CD14-positive monocyte (primary cell): ENCODE results near the gene SLC6A12. TPM values are rescaled to one million over a fixed set of nuclear protein-coding genes. Genes with fewer than 3 reads are reported as not detected.
A peak's percentile ranks its signal among the peaks of the same experiment; 100 is the strongest.

ENCODE experiments used
- DNase-seq, 3 donors: peaks; one replicate each; pipeline ENCODE4 v3.0.0-alpha.2; 2011 to 2022
- H2AFZ ChIP-seq: 2 replicates; pipeline ENCODE4 v1.6.0; 2012; ENCODE audit warnings: mild to moderate bottlenecking, low read depth, low read length, inconsistent platforms; ENCODE audit not compliant: insufficient read depth, poor library complexity, severe bottlenecking
- H3K27ac ChIP-seq, 2 donors: 1 replicate in 1 of 2; 2 replicates in 1 of 2; pipeline ENCODE4 v1.5.1; 2012 to 2013; ENCODE audit warnings: low read length in 2 of 2, control low read depth in 1 of 2, inconsistent platforms in 1 of 2, low read depth in 1 of 2, mild to moderate bottlenecking in 1 of 2
- H3K27me3 ChIP-seq, 2 donors: one replicate each; pipeline versions ENCODE4 v1.6.0 to v1.6.1; 2011 to 2013; ENCODE audit warnings: low read length in 2 of 2; ENCODE audit not compliant: control insufficient read depth in 2 of 2, insufficient read depth in 2 of 2
- H3K36me3 ChIP-seq, 2 donors: replicated peaks in 1 of 2; 1 replicate in 1 of 2; 2 replicates in 1 of 2; pipeline versions ENCODE4 v1.5.1 to v1.6.1; 2012 to 2013; ENCODE audit warnings: low read length in 2 of 2, control low read depth in 1 of 2, inconsistent platforms in 1 of 2, mild to moderate bottlenecking in 1 of 2; ENCODE audit not compliant: insufficient read depth in 2 of 2, control insufficient read depth in 1 of 2
- H3K4me1 ChIP-seq, 2 donors: 1 replicate in 1 of 2; 2 replicates in 1 of 2; pipeline versions ENCODE4 v1.5.1 to v1.6.1; 2012 to 2013; ENCODE audit warnings: low read length in 2 of 2, control low read depth in 1 of 2, inconsistent platforms in 1 of 2, mild to moderate bottlenecking in 1 of 2, moderate library complexity in 1 of 2; ENCODE audit not compliant: insufficient read depth in 2 of 2, control insufficient read depth in 1 of 2
- H3K4me2 ChIP-seq: replicated peaks from 2 replicates; pipeline ENCODE3; 2012; ENCODE audit warnings: low read length, moderate library complexity, mild to moderate bottlenecking; ENCODE audit not compliant: poor library complexity, severe bottlenecking; ENCODE audit errors: extremely low read depth
- H3K4me3 ChIP-seq, 3 experiments: fragments of 200-600 bp in 1 of 3; sonication (generic) in 1 of 3; replicated peaks in 1 of 3; 1 replicate in 2 of 3; 2 replicates in 1 of 3; pipeline ENCODE4 v1.5.1; 2011 to 2013; ENCODE audit warnings: low read length in 3 of 3, mild to moderate bottlenecking in 3 of 3, control low read depth in 2 of 3, low read depth in 2 of 3, inconsistent platforms in 1 of 3, moderate library complexity in 1 of 3
- H3K79me2 ChIP-seq: 2 replicates; pipeline ENCODE4 v1.6.0; 2012; ENCODE audit warnings: mild to moderate bottlenecking, control low read depth, inconsistent platforms, low read length, moderate library complexity; ENCODE audit not compliant: insufficient read depth
- H3K9ac ChIP-seq: 2 replicates; pipeline ENCODE4 v1.6.0; 2017; ENCODE audit warnings: low read length, mild to moderate bottlenecking; ENCODE audit not compliant: insufficient read depth, poor library complexity, severe bottlenecking
- H3K9me3 ChIP-seq, 2 donors: replicated peaks in 1 of 2; 1 replicate in 1 of 2; 2 replicates in 1 of 2; pipeline versions ENCODE4 v1.5.1 to v1.6.1; 2012 to 2013; ENCODE audit warnings: low read length in 2 of 2, control low read depth in 1 of 2; ENCODE audit not compliant: control insufficient read depth in 1 of 2, insufficient read depth in 1 of 2
- H4K20me1 ChIP-seq: 2 replicates; pipeline ENCODE4 v1.6.0; 2012; ENCODE audit warnings: mild to moderate bottlenecking, low read length, control low read depth, moderate library complexity; ENCODE audit not compliant: insufficient read depth
- H3K27ac Mint-ChIP-seq, 7 donors: one replicate each; pipeline ENCODE4 v1.8.0; 2020; ENCODE audit warnings: mild to moderate bottlenecking in 7 of 7, mixed read lengths in 7 of 7, moderate library complexity in 6 of 7, inconsistent platforms in 2 of 7
- H3K27me3 Mint-ChIP-seq, 3 donors: one replicate each; pipeline ENCODE4 v1.8.0; 2021 to 2022; ENCODE audit warnings: low read depth in 3 of 3, mild to moderate bottlenecking in 3 of 3, mixed read lengths in 3 of 3, moderate library complexity in 3 of 3, inconsistent platforms in 1 of 3
- H3K36me3 Mint-ChIP-seq, 2 donors: one replicate each; pipeline ENCODE4 v1.8.0; 2020; ENCODE audit warnings: mixed read lengths in 2 of 2, inconsistent platforms in 1 of 2, mild to moderate bottlenecking in 1 of 2
- H3K4me1 Mint-ChIP-seq: one replicate; pipeline ENCODE4 v1.8.0; 2020; ENCODE audit warnings: mild to moderate bottlenecking, mixed read lengths
- H3K4me3 Mint-ChIP-seq, 2 donors: one replicate each; pipeline ENCODE4 v1.8.0; 2020; ENCODE audit warnings: mild to moderate bottlenecking in 2 of 2, mixed read lengths in 2 of 2, moderate library complexity in 1 of 2
- H3K9me3 Mint-ChIP-seq, 7 donors: one replicate each; pipeline ENCODE4 v1.8.0; 2020 to 2022; ENCODE audit warnings: mixed read lengths in 7 of 7, mild to moderate bottlenecking in 6 of 7, moderate library complexity in 6 of 7, inconsistent platforms in 2 of 7
- WGBS: methylation state at CpG from one replicate; pipeline ENCODE4 v1.1.5; 2013; ENCODE audit warnings: missing lambda C conversion rate; ENCODE audit not compliant: insufficient coverage; 5-methylcytosine and 5-hydroxymethylcytosine counted together
- intact Hi-C, 2 donors: fragments of 100-400 bp; cut with micrococcal nuclease; formaldehyde crosslinking; loops; one replicate each; pipeline versions ENCODE4 v1.15.0 to v1.15.1; 2023
- polyA plus RNA-seq, 3 donors: library from polyadenylated mRNA; depleted of rRNA in 1 of 3; unstranded in 2 of 3; stranded (reverse) in 1 of 3; fragments of 300-500 nt in 2 of 3; fragments of >200 nt in 1 of 3; fragmentation: Illumina TruSeq in 2 of 3; gene quantifications; 1 replicate in 2 of 3; 2 replicates in 1 of 3; pipeline ENCODE4 v1.2.3, GENCODE V29; 2012 to 2021
- TF ChIP-seq, protein P1 (sequence below): fragments of 200-600 bp; IDR thresholded peaks from one replicate; pipeline ENCODE4 v1.8.0; 2022; ENCODE audit warnings: antibody characterized with exemption, mild to moderate bottlenecking

The SLC6A12 gene
- polyA plus RNA-seq, 3 donors: 5.7 to 8.3 (median 8.0) TPM

DNA sequence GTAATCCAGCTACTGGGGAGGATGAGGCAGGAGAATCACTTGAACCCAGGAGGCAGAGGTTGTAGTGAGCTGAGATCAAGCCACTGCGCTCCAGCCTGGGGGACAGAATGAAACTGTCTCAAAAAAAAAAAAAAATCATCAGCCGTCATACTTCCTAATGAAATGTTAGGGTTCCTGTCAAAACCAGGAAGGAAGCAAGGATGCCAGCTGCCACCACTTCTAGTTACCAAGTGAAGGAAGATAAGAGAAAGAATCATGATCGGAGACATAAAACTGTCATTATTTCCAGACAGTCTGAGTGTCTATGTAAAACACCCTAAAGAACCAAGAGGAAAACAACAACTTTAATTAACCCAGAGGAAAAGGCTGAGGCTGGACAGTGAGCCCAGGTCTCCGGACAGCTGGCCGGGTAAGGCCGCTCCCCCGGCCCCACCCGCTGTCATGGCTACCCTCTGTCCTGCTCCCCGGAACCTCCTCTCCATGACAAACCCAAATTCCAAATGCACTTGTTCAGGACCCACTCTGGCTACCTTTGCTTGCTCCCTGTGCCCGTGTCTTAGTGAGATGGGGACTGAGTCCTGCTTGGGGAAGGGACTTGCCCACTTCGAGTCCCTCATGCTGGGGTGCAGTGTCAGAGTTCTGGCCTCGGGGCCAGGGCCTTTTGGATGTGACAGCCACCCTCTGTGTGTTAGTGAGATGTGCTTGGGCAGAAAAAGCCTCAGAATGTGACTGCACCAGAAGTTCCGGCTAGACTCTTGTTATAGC, 29.0 kb downstream of the SLC6A12 start:
- no peak overlapping the region for H3K9ac ChIP-seq
- TF ChIP-seq, protein P1, sequence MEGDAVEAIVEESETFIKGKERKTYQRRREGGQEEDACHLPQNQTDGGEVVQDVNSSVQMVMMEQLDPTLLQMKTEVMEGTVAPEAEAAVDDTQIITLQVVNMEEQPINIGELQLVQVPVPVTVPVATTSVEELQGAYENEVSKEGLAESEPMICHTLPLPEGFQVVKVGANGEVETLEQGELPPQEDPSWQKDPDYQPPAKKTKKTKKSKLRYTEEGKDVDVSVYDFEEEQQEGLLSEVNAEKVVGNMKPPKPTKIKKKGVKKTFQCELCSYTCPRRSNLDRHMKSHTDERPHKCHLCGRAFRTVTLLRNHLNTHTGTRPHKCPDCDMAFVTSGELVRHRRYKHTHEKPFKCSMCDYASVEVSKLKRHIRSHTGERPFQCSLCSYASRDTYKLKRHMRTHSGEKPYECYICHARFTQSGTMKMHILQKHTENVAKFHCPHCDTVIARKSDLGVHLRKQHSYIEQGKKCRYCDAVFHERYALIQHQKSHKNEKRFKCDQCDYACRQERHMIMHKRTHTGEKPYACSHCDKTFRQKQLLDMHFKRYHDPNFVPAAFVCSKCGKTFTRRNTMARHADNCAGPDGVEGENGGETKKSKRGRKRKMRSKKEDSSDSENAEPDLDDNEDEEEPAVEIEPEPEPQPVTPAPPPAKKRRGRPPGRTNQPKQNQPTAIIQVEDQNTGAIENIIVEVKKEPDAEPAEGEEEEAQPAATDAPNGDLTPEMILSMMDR: no peak
- peaks cover 36% of the 10 kb centered on the region for H3K4me1 Mint-ChIP-seq
- H3K9me3 ChIP-seq: no peaks in the 10 kb centered on the region
- H3K36me3 ChIP-seq: no peaks in the 10 kb centered on the region
- peak overlapping the region in 1 of 2 donors; percentile 56 for H3K4me3 Mint-ChIP-seq
- no peak overlapping the region for H3K27ac ChIP-seq
- peaks cover 0 to 5% of the 10 kb centered on the region in 2 donors for H3K27me3 ChIP-seq
- no peak overlapping the region for H2AFZ ChIP-seq
- 38% methylated on average over 6 of the region's 13 CpGs for WGBS
- H3K27me3 Mint-ChIP-seq: peaks cover 15 to 36% (median 32%) of the 10 kb centered on the region in 3 donors
- peaks cover 3 to 8% (median 6%) of the 10 kb centered on the region in 7 donors for H3K9me3 Mint-ChIP-seq
- H3K4me2 ChIP-seq: peak overlapping the region; percentile 28
- intact Hi-C loops: no loop called here
- H3K79me2 ChIP-seq: no peaks in the 10 kb centered on the region
- DNase-seq: peak in 2 of 3 donors; percentile 11 to 26
- H3K4me3 ChIP-seq: peak overlapping the region in 1 of 3 experiments; percentile 25
- H4K20me1 ChIP-seq: no peaks in the 10 kb centered on the region
- H3K36me3 Mint-ChIP-seq: no peaks in the 10 kb centered on the region
- peak overlapping the region in 1 of 7 donors; percentile 72 for H3K27ac Mint-ChIP-seq
- peaks cover 32 to 44% of the 10 kb centered on the region in 2 donors for H3K4me1 ChIP-seq

DNA sequence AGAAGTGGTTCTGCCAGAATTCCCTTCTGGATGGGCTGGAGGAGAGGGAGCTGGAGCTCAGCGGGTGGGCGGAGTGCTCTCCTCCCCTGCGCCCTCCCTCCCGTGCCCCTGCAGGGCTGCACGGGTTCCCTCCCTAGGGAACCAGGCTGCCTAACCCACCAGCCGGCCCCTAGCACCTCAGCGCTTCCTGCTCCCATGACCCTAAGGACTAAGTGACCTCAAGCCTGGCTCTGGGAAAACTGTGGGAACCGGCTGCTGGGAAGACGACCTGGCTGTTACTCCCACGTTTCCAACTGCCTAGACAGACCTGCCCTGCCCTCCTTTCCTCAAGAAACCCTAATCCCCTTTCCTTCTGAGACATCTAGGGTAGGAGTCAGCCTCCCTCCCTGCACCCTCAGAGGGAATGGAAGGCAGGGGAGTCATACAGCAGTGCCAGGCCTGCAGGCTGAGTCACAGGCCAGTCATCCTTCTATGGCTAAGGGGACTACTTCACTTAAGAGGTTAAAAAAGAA, 31.5 kb downstream of the SLC6A12 start:
- Histone ChIP-seq H3K4me1 (peaks cover 26 to 32% of the 10 kb centered on the region in 2 donors), H3K9me3 (no peaks in the 10 kb centered on the region), H3K4me2 (no peak overlapping the region), H3K36me3 (no peaks in the 10 kb centered on the region), H3K9ac (no peak overlapping the region), H3K27ac (no peak overlapping the region), H3K4me3 (no peak overlapping the region), H3K79me2 (no peaks in the 10 kb centered on the region), H3K27me3 (no peaks in the 10 kb centered on the region), H2AFZ (no peak overlapping the region), H4K20me1 (no peaks in the 10 kb centered on the region)
- TF ChIP-seq, protein P1: no peak
- H3K4me1 Mint-ChIP-seq: peaks cover 28% of the 10 kb centered on the region
- DNase-seq: peak in 2 of 3 donors; percentile 6 to 34
- H3K4me3 Mint-ChIP-seq: no peak overlapping the region
- WGBS: 94% methylated on average over 3 of the region's 10 CpGs
- no peak overlapping the region for H3K27ac Mint-ChIP-seq
- H3K27me3 Mint-ChIP-seq: peaks cover 4 to 22% (median 14%) of the 10 kb centered on the region in 3 donors
- H3K9me3 Mint-ChIP-seq: peaks cover 0 to 3% (median under 1%) of the 10 kb centered on the region in 7 donors
- intact Hi-C loops: no loop called here
- no peaks in the 10 kb centered on the region for H3K36me3 Mint-ChIP-seq
